HG03175 (cell line): ENCODE results near the gene LIPE.
"Not testable (repeated sequence)": the region's sequence is repeated elsewhere in the genome, so short reads cannot be mapped to it uniquely, and the experiment has no call there.

Source experiments
- ATAC-seq: cut with Tn5 transposase; IDR thresholded peaks from one replicate; pipeline ENCODE4 v1.9.1; 2021; ENCODE audit warnings: mild to moderate bottlenecking, moderate library complexity; ENCODE audit not compliant: unreplicated experiment

LIPE gene, protein sequence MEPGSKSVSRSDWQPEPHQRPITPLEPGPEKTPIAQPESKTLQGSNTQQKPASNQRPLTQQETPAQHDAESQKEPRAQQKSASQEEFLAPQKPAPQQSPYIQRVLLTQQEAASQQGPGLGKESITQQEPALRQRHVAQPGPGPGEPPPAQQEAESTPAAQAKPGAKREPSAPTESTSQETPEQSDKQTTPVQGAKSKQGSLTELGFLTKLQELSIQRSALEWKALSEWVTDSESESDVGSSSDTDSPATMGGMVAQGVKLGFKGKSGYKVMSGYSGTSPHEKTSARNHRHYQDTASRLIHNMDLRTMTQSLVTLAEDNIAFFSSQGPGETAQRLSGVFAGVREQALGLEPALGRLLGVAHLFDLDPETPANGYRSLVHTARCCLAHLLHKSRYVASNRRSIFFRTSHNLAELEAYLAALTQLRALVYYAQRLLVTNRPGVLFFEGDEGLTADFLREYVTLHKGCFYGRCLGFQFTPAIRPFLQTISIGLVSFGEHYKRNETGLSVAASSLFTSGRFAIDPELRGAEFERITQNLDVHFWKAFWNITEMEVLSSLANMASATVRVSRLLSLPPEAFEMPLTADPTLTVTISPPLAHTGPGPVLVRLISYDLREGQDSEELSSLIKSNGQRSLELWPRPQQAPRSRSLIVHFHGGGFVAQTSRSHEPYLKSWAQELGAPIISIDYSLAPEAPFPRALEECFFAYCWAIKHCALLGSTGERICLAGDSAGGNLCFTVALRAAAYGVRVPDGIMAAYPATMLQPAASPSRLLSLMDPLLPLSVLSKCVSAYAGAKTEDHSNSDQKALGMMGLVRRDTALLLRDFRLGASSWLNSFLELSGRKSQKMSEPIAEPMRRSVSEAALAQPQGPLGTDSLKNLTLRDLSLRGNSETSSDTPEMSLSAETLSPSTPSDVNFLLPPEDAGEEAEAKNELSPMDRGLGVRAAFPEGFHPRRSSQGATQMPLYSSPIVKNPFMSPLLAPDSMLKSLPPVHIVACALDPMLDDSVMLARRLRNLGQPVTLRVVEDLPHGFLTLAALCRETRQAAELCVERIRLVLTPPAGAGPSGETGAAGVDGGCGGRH

DNA sequence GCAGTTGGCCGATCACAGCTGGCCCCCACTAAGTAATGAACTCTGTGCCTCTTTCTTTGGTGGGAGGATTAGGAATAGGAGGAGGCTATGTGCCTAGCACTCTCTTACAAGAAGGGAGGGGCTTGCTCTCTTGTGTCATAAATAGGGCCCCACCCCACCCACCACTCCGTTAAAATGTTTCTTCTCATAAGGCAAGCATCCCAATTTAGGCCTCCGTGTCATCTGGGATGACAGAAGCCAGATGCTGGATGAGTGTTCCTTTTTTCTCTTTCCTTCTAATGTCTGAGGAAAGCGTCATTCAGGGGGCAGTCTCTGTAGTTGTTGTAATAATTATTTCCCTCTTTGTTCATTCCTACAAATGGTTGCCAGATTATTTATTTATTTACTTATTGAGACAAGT lies at the start of gene LIPE:
Gene LIPE (minus strand): TSS at position 76 of the 400 bp plus-strand sequence. CDS start 239 bp downstream, outside the sequence.
- ATAC-seq = no peak

DNA sequence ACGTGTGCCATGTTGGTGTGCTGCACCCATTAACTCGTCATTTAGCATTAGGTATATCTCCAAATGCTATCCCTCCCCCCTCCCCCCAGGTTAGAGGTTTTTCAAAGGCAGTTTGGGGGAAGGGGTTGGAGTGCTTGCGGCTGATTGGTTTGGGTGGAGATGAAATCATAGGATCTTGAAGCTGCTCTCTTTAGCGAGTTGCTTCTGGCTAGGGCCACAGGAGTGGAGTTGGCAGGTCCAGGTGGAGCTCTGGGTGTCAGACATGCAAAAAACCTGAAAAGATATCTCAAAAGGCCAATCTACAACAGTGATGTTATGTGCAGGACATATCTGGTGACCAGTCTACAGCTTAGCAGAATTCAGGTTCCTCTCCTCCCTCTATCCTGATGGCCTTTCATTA lies 48.2 kb upstream of the LIPE start:
- no peak for ATAC-seq

DNA sequence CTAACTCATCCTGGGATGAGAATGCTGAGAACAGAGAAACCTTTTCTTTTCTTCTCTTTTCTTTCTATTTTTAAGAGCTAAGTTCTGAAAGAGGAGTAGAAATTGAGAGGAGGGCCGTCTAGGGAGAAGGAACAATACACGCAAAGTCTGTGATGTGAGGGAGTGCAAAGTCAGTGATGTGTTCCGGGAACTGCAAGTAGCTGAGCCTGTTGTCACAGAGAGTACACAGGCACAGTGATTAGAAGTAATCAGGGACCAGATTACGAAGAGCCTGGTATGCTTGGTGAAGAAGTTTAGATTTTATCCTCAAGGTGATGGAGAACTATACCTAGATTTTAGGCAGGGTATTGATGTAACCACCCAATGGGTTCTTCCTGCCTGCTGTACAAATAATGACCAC lies 47.6 kb upstream of the LIPE start:
- ATAC-seq = no peak

DNA sequence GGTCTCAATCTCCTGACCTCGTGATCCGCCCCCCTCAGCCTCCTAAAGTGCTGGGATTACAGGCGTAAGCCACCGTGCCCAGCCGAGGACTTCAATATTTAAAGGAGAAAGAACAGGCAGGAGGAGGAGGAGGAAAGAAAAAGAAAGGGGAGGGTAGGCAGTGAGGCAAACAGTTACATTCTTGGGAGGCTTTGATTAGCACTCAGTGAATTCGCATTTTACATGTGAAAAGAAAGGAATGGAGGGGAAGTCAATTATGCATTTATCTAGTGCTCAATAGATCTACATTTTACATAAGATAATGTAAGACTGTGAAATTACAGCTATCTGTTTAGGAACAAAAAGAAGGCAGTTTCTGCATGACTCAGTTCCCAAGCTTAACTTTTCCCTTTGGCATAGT lies 46.5 kb upstream of the LIPE start:
- no peak for ATAC-seq

DNA sequence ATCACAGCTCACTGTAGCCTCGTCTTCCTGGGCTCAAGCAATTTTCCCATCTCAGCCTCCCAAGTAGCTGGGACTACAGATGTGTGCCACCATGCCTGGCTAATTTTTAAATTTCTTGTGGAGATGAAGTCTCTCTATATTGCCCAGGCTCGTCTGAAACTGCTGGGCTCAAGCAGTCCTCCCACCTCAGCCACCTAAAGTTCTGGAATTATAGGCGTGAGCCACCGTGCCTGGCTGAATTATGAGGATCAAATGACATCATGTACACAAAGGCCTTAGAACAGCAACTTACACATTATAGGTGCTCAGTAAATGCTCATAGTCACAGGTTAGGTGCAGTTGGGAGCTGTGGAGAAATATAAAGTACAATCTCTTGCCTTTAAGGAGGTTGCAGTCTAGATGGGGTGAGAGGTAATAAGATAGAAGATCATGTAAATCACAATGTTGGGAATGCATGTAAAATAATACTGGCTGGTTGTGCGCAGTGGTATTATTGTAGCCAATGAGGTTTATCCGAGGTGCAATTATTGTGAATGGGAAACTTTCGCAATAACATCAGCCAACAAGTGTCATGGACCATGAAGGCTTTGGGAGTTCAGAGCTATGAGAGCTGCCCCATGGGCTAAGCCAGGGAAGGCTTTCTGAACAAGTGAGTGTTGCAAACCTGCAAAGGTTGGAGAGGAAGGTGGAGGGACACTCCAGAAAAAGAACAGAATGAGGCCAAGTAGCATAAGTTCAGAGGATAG lies 45.4 kb upstream of the LIPE start:
- ATAC-seq = no peak

DNA sequence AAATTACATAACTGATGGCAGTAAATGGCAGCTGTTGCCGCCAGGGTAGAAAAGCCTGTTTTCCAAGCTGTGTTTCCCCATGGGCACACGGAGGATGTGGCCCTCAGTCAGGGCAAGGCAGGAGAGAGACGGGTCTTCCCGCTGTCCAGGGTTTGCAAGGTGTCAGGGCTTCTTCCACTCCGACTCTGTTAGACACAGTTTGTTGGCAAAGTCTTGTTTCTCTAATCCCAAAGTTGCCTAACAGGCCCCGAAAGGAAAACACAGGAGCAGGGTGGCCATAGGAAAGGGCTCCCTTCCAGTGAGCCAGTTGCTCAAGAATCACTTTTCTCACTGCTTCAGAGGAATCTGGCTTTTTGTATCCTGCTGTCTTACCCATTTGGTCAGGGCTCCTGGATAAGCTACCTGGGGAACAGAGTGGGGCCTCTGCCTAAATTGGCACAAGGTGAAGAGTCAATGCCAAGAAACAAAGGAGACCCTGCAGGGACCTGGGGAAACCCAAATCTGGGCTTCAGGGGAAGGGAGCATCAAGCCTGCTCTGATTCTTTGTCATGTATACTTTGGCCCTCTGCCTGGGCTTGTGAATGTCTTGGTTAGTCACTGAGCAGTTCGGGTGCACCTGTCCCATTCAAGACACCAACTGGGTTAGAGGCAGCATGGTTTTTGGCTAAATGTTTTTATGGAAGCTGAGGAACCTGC lies 44.5 kb upstream of the LIPE start:
- ATAC-seq = no peak

DNA sequence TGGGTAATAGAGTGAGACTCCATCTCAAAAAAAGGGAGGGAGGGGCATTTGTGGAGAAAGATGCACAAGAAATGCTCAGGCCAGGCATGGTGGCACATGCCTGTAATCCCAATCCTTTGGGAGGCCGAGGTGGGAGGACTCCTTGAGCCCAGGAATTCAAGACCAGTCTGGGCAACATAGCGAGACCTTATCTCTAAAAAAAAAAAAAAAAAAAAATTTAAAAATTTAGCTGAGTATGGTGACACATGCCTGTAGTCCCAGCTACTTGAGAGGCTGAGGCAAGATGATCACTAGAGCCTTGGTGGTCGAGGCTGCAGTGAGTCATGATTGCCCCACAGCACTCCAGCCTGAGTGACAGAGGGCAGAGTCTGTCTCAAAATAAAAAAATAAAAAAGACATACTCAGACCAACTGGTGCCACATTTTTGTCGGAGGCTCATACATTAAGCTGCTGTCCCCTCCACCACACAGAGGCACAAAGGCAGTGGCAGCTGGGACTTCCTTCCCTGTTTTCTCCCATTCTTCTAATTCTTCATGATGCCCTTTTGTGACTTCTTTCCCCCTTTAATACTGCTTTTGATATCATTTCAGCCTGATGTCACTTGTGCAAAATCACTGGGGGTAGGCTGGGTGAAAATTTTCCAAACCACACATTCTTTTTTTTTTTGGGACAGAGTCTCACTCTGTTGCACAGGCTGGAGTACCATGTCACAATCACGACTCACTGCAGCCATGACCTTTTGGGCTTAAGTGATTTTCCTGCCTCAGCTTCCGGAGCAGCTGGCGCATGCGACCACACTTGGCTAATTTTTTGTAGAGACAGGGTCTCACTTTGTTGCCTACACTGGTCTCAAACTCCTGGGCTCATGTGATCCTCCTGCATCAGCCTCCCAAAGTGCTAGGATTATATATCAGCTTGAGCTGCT lies 42.4 kb upstream of the LIPE start:
- ATAC-seq = no peak

DNA sequence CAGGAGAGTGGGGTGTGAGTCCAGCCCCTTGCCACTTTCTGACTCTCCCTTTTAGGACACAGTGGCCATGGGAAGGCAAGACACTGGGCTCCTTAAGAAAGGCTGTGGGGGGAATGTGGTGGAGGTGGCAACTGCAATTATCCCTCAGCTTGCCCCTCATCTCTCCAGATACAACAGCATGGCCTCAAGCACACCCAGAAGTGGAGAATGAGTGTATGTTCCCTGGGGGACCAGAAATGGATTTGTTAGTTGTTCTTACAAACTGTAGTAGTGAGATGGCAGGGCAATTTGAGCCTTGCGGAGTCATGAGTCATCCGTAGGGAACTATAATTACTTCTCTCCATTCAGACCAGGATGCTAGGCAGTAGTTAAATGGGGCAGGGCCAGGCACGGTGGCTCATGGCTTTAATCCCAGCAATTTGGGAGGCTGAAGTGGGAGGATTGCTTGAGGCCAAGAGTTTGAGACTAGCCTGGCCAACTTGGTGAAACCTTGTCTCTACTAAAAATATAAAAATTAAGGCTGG lies 41.1 kb upstream of the LIPE start:
- no peak for ATAC-seq

DNA sequence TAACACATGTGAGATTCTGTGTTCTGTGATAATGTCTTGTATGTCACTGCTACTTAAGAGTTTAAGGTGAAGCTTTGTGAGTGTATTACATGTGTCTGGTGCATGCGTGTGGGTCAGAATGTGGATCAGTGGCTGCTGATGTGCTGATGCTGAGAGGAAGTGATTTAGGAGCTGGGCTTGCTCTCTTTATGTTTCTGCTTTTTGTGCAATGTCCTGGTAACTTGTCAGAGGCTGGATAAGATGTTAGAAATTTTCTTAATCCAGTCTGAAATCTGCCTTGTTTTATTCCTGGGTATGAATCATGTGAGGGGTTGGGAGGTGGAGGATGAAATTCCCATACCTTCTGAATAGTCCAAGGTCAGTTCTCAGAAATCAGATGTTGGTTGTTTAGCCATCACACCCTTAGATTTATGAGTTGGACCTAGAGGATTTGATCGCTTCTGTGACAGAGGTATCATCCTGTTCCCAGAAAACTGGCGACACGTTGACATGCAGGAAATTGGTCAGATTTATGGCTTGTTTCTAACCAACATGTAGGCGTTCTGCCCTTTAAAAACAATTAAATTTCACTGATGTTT lies 40.1 kb upstream of the LIPE start:
- ATAC-seq = no peak

DNA sequence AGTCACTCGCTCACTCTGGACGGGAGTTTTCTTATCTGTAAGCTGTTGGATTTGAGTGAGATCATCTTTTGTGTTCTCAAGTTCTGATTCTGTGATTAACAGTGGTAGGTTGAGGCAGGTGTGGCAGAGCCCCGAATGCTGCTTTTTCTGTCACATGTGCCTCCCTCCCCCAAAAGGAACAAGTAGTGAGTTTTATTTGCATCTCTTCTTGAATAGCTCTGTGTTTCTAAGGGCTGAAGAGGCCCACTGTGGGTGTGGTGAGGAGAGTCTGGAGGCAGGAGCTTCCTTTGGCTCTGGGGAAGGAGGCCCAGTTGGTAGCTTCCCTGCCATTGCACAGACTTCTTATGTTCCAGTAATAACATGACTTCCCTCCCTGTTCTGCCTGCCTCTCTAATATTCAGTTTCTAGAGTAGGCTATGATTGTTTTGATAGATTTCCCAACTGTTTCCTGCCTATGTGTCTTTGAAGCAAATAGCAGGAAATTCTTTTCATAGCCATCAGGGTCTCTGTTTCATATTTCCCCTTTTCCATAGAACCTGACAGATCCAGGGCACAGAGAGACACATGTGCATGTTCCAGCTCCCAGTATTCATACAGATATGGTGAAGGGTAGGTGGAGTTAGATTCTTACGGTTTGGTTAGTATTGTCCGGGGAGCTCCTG lies 39.5 kb upstream of the LIPE start:
- no peak for ATAC-seq

DNA sequence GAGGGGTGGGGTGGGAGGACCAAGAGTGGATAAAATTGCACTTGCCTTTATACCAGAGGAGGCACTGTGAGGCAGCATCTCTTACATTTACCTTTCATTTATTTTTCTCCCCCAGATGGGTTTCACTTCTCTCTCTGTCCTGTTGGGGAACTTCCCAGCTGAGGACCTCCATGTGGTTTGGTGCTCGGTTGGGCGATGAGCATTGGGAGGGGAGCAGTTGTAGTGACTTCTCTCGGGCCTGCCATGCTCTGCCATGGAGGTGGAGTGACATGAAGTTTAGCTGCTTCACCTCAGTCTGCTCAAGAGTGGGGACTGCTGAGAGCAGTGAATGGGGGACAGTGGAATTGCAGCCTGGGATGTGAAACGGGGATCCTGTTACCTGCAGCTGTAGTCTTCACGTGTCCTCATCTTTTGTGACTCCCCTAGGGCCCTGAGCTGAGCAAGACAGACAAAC lies 38.7 kb upstream of the LIPE start:
- peak; percentile 70 for ATAC-seq

DNA sequence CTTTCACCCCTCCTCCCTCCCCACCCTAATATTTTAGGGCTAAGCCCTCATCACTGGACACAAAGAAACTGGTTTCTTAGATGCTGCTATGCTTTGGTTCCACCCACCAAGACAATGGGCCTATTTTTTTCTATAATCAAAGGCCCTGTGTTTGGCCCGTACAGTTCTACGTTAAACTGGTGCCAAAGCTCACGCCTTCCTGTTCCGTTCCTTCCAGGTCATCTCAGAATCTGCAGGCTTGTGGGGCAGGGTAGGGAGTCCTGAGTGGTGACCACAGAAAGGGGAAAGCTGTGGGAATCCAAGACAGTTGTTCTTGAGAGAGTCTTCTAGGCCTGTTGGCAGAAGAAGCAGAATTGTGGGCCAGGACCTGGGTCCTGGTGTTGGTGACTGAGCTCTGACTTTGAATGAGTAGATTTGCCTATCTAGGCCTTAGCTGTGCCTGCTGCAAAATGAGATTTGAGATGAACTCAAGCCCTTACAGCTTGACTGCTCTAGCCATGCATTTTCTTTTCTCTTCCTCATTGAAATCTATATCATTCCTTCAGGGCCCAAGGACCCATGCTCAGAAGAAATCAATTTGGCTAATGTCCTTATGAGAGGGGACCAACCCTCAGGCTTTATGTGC lies 34.6 kb upstream of the LIPE start:
- no peak for ATAC-seq

DNA sequence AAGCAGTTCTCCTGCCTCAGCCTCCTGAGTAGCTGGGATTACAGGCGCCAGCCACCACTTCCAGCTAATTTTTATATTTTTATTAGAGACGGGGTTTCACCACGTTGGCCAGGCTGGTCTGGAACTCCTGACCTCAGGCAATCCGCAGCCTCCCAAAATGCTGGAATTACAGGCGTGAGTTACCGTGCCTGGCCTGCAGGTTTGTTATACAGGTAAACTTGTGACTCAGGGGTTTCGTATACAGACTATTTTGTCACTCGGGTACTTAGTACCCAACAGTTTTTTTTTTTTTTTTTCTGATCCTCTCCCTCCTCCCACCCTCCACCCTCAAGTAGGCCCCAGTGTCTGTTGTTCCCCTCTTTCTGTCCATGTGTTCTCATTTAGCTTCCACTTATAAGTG lies 34.0 kb upstream of the LIPE start:
- ATAC-seq = not testable (repeated sequence)

DNA sequence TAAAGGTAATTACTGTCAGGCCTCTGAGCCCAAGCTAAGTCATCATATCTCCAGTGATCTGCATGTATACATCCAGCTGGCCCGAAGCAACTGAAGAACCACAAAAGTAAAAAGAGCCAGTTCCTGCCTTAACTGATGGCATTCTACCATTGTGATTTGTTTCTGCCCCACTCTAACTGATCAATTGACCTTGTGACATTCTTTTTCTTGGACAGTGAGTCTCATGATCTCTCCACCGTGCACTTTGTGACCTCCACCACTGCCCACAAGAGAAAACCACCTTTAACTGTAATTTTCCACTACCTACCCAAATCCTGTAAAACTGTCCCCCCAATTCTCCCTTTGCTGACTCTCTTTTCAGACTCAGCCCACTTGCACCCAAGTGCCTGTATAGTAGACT lies 32.7 kb upstream of the LIPE start:
- no peak for ATAC-seq

DNA sequence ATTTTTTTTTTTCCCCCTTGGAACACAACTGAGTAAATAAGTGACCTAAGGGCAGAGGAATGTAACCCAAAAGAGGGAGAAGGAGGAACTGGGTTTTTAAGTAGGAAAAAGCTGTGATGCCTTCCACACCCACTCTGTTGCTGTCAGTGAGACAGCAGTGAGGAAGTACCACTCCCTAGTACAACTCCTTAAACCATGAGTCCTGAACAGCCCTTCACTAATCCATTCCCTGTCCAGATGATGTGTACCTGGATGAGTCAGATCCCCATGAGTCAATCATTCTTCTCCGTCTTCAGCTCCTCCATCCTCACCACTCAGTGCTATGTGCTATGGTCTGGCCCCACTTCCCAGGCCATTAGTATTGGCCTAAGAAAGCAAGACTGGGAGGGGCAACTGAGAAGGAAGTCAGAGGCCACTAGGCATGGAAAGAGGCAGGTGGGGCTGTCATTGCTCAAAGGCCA lies 28.5 kb upstream of the LIPE start:
- ATAC-seq = no peak

DNA sequence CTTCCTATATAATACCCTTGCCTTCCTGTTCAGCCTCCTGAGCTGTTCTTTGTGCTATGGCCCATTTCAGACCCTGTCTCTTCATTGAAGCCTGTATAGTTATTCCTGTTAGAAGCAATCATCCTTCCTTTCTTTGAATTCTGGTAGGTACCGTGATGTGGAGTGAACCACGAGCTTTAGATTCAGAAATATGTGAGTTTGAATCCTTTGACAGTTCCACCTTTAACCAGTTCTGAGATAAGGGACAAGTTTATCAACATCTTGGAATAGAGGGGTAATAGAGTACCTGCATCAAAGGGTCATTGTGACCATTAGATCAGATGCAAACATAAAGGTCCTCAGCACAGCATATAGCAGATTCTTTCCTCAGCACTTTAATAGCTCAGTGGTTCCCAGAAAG lies 27.9 kb upstream of the LIPE start:
- no peak for ATAC-seq

DNA sequence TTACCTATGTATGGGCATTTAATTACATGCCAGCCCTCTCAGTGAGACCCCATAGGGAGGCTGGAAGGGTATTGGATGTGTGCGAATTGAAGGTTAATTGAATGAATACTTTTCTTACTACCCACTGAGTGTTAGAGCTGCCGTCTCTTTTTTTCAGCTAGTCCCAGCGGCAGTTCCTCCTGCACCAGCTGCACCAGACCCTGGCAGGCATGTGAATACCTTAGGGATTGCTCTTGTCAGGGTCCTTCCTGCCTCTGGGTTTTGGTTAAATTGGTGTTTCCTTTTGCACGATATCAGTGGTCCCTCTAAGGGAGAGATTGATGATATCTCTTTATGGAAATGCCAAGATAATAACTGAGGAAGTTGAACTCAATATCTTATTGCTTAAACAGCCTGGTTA lies 25.4 kb upstream of the LIPE start:
- ATAC-seq = no peak
